ENCODE measurements around the gene TTC39C. TPM values are rescaled to one million over a fixed set of nuclear protein-coding genes. Genes with fewer than 3 reads are reported as not detected.
"Not testable (repeated sequence)": the region's sequence is repeated elsewhere in the genome, so short reads cannot be mapped to it uniquely, and the experiment has no call there.

Gene TTC39C
- polyA plus RNA-seq, 1 experiment: 24.3 TPM

- Histone ChIP-seq H3K27me3 (ENCODE audit: control insufficient read depth, insufficient read depth, low read length) (no peaks in the 10 kb centered on the region), H3K4me3 (ENCODE audit: low read depth, low read length) (peak overlapping the region; percentile 62), H3K9me3 (ENCODE audit: control insufficient read depth, insufficient read depth, low read length) (peaks cover 3% of the 10 kb centered on the region; the same call in 1 of the 2 replicates), H3K27ac (ENCODE audit: low read depth, low read length) (peak overlapping the region; percentile 57)
- ChIA-PET POLR2A (interaction anchor here (0.6 to 1.8 kb wide), 30 partner anchors 10 to 1347 kb away, joined by 3 to 29 read pairs (median 4); partner anchors contain the start of genes OSBPL1A and TTC39C), CTCF (interaction anchor here (0.6 to 1.3 kb wide), 5 partner anchors 12 to 349 kb away, joined by 3 to 6 read pairs (median 4); no protein-coding TSS in a partner anchor)
- no peak for TF ChIP-seq CTCF (IDR thresholded peaks at IDR 0.05; ENCODE audit: low read depth, low read length)
- DNase-seq (ENCODE audit: low read depth, low spot score): no peak
Measured at GRCh38 chr18:24138409-24138788, 123.8 kb downstream of the TTC39C start.

- ChIA-PET CTCF (interaction anchor here (0.6 to 1.3 kb wide), 4 partner anchors 13 to 349 kb away, joined by 3 to 6 read pairs (median 4); no protein-coding TSS in a partner anchor), POLR2A (interaction anchor here (0.6 to 1.8 kb wide), 31 partner anchors 9 to 1348 kb away, joined by 3 to 29 read pairs (median 4); partner anchors contain the start of genes OSBPL1A and TTC39C)
- peak within 1 kb of the TSS; percentile 62 for H3K4me3 ChIP-seq (ENCODE audit: low read depth, low read length)
- no peak for TF ChIP-seq CTCF (IDR thresholded peaks at IDR 0.05; ENCODE audit: low read depth, low read length)
- peak within 1 kb of the TSS; percentile 57 for H3K27ac ChIP-seq (ENCODE audit: low read depth, low read length)
- peaks cover 3% of the 10 kb centered on the region; the same call in 1 of the 2 replicates for H3K9me3 ChIP-seq (ENCODE audit: control insufficient read depth, insufficient read depth, low read length)
- H3K27me3 ChIP-seq (ENCODE audit: control insufficient read depth, insufficient read depth, low read length): no peaks in the 10 kb centered on the region
- peak; percentile 75 for DNase-seq (ENCODE audit: low read depth, low spot score)
Measured at GRCh38 chr18:24138789-24139616, 124.4 kb downstream of the TTC39C start, which contains the start of gene CABYR. CABYR (plus strand) TSS chr18:24139062; CDS start chr18:24143115, 4,053 bp downstream.

- no peak overlapping the region for H3K27ac ChIP-seq (ENCODE audit: low read depth, low read length)
- H3K4me3 ChIP-seq (ENCODE audit: low read depth, low read length): no peak overlapping the region
- peaks cover 3% of the 10 kb centered on the region; the same call in 1 of the 2 replicates for H3K9me3 ChIP-seq (ENCODE audit: control insufficient read depth, insufficient read depth, low read length)
- POLR2A ChIA-PET: no interaction called here
- no peaks in the 10 kb centered on the region for H3K27me3 ChIP-seq (ENCODE audit: control insufficient read depth, insufficient read depth, low read length)
- no peak for TF ChIP-seq CTCF (IDR thresholded peaks at IDR 0.05; ENCODE audit: low read depth, low read length)
- DNase-seq (ENCODE audit: low read depth, low spot score): no peak
- CTCF ChIA-PET: no interaction called here
Measured at GRCh38 chr18:24140697-24141096, 126.1 kb downstream of the TTC39C start.

GRCh38 chr18:24142376-24142775 is 127.8 kb downstream of the TTC39C start:
- Histone ChIP-seq H3K4me3 (ENCODE audit: low read depth, low read length) (no peak overlapping the region), H3K9me3 (ENCODE audit: control insufficient read depth, insufficient read depth, low read length) (peaks cover 3% of the 10 kb centered on the region; the same call in 1 of the 2 replicates), H3K27ac (ENCODE audit: low read depth, low read length) (no peak overlapping the region), H3K27me3 (ENCODE audit: control insufficient read depth, insufficient read depth, low read length) (no peaks in the 10 kb centered on the region)
- ChIA-PET CTCF (interaction anchor here (0.6 kb wide), 1 partner anchor 116 kb away, joined by 4 read pairs; no protein-coding TSS in a partner anchor), POLR2A (no interaction called here)
- no peak for DNase-seq (ENCODE audit: low read depth, low spot score)
- TF ChIP-seq CTCF (IDR thresholded peaks at IDR 0.05; ENCODE audit: low read depth, low read length): no peak

GRCh38 chr18:24149591-24149990 is 135.0 kb downstream of the TTC39C start:
- DNase-seq (ENCODE audit: low read depth, low spot score); H3K27me3 ChIP-seq (ENCODE audit: control insufficient read depth, insufficient read depth, low read length); H3K27ac ChIP-seq (ENCODE audit: low read depth, low read length); H3K4me3 ChIP-seq (ENCODE audit: low read depth, low read length); H3K9me3 ChIP-seq (ENCODE audit: control insufficient read depth, insufficient read depth, low read length): not testable (repeated sequence)
- CTCF ChIA-PET: interaction anchor here (0.6 kb wide), 1 partner anchor 11 kb away, joined by 3 read pairs; no protein-coding TSS in a partner anchor
- POLR2A ChIA-PET: interaction anchor here (2.9 kb wide), 1 partner anchor 11 kb away, joined by 14 read pairs; the partner anchor contains the start of gene CABYR

Data from AG04450 (cell line).